Activated CD8-positive, alpha-beta memory T cell treated with anti-CD3 and anti-CD28 coated beads for 1 hour (primary cell): ENCODE data around the gene UBE2I.
A peak's percentile ranks its signal among the peaks of the same experiment; 100 is the strongest.

Source experiments
- DNase-seq, 2 donors: peaks; one replicate each; pipeline ENCODE4 v3.0.0-alpha.2; 2020; ENCODE audit warnings: low read depth in 1 of 2; ENCODE audit errors: extremely low read depth in 1 of 2

Gene UBE2I

GRCh38 chr16:1355591-1355990 lies 46.2 kb downstream of the UBE2I start:
- no peak for DNase-seq

DNA sequence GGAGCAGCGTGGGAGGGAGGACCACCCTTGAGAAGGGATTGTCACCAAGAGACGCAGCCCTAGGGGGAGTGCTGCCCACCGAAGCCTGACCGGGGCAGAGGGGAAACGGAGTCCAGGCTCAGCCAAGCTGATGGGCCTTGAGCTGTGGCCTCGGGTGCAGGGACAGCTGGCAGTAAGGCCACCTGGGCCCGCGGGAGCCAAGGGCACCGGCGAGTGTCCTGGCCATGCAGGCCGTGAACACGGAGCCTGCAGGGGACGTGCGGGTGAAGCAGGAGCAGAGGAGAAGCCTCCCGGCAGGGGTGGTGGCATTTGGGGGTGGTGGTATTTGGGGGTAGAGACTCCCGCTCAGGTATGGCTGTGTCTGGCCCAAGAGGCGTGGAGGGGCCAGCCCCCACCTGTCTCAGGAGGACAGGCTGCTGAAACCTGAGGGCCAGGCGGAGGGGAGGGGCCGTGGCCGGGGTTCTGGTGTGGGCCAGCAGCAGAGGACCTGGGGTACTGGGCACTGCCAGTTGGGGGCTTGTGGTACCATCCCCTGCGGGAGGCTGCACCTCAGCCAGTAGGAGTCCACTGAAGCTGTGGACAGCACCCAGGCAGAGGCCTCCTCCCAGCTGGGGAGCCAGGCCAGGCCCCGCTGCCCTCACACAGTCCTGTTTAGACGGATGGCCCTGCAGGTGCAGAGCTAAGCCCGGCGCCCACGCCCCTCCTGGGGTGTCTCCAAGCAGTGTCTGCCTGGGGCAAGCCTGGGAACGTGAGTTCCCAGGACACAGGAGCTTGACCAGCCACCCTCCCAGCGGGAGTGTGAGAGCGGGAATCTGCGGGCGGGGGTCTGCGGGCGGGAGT lies 46.8 kb downstream of the UBE2I start:
- no peak for DNase-seq

DNA sequence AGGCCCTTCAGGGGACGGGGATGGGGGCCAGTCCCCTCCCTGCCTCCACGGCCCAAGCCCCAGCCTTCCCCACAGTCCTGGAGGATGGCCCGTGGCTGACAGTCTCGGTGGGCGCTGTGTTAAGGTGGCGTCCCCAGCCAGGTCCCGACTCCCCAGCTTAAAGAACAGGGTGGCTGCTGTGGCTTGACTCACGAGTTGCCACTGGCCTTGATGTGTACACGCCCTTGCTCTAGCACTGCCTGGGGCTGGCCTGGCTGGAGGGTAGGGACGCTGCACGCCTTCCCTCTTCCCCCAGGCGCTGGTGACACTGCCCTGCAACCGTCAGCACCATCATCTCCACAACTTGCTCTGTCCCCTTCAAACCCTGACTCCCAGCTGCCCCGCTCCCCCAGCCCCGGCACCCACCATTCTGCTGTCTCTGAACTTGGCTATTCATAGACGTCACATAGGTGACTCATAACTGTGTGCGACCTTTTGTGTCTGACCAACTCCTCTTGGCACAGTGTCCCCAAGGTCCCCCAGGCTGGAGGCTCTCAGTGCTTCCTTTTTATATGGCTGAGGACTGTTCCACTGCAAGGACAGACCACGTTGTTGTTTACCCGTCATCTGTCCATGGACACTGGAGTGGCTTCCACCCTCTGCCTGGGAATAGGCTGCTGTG lies 48.6 kb downstream of the UBE2I start:
- no peak for DNase-seq

DNA sequence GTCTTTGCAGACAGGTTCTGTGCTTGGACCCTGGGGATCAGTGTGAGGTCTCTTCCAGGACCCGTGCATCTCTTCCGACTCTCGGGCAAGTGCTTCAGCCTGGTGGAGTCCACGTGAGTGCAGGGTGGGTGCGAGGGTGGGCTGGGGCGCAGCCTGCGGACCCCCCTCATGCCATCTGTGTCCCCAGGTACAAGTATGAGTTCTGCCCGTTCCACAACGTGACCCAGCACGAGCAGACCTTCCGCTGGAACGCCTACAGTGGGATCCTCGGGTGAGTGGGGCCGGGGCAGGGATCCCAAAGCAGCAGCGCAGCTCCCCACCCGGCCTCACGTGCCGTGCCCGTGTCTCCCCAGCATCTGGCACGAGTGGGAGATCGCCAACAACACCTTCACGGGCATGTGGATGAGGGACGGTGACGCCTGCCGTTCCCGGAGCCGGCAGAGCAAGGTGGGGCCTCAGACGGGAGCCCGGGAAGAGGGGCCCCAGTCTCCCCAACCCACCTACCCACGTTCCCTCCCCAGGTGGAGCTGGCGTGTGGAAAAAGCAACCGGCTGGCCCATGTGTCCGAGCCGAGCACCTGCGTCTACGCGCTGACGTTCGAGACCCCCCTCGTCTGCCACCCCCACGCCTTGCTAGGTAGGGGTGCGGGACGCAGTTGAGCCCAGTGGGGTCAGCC lies 52.4 kb downstream of the UBE2I start:
- no peak for DNase-seq

GRCh38 chr16:1362807-1363206 lies 53.4 kb downstream of the UBE2I start:
- DNase-seq = no peak

DNA sequence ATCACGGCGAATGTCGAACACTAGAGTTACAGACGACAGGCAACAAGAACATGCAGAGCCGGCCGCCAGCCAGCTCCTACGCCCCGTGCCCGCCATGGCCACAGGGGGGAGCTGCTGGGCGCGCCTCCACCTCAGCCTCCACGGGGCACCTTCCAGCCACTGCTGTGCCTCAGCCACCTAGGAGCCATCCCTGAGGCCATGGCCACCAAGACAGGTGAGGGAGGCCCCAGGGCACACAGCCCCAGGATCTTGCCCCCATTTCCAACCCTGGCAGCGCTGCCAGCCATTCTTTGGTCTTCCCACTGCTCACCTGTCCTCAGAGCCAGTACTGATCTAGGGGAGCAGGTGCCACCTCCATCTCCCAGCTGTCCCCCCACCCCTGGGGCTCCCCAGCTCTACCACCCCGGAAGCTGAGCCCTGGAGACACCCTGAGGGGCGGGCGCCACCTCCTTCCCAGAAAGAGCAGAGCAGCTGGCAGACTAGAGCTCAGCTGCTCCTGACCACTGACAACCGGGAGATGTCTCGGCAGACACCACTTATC lies 54.1 kb downstream of the UBE2I start:
- DNase-seq = peak in 1 of 2 donors; percentile 58

DNA sequence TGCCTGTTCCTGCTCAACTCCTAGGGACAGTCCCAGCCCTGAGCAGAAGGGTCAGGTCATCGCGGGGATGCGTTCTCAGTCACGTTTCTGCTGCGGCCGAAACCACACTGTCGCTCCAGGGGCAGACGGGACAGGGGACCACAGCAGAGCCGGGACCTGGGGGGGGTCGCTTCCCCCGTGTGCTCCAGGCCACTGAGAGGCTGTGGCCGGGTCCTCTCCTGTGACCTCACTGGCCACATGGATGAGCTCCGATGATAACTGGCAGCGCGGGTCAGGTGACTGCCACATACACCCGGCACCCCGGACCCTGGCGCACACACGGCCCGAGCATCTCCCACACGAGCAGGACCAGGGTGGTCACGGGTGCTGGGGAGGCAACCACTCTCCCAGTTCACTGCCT lies 55.1 kb downstream of the UBE2I start:
- DNase-seq = no peak

GRCh38 chr16:1366060-1366711 lies 56.8 kb downstream of the UBE2I start:
- no peak for DNase-seq

DNA sequence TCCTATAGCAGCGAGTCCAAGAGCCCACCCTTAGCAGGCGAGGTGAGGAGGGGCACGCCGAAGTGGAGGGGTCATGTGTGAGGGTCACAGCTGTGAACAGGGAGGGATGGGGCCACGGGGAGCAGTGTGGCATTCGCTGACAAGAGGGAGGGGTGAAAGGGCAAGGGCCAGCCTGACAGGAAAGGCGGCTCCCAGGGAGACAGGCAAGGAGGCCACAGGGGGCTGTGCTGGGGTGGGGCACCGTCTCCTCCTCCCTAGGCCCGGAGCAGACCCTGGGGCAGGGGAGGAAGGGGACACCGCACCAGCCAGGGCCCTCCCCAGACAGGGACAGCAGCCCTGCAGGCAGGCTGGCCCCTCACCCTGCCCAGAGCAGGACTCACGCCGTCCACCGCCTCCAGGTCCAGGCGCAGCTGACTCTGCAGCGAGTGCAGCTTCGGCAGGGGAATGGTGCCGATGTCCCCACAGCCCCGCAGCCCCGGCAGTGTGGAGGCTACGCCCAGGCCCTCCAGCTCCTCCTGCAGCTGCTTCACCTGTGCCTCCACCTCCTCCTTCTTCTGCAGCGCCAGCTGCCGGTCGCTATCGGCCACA lies 57.4 kb downstream of the UBE2I start:
- no peak for DNase-seq

GRCh38 chr16:1367486-1368174 lies 58.2 kb downstream of the UBE2I start:
- DNase-seq = no peak

DNA sequence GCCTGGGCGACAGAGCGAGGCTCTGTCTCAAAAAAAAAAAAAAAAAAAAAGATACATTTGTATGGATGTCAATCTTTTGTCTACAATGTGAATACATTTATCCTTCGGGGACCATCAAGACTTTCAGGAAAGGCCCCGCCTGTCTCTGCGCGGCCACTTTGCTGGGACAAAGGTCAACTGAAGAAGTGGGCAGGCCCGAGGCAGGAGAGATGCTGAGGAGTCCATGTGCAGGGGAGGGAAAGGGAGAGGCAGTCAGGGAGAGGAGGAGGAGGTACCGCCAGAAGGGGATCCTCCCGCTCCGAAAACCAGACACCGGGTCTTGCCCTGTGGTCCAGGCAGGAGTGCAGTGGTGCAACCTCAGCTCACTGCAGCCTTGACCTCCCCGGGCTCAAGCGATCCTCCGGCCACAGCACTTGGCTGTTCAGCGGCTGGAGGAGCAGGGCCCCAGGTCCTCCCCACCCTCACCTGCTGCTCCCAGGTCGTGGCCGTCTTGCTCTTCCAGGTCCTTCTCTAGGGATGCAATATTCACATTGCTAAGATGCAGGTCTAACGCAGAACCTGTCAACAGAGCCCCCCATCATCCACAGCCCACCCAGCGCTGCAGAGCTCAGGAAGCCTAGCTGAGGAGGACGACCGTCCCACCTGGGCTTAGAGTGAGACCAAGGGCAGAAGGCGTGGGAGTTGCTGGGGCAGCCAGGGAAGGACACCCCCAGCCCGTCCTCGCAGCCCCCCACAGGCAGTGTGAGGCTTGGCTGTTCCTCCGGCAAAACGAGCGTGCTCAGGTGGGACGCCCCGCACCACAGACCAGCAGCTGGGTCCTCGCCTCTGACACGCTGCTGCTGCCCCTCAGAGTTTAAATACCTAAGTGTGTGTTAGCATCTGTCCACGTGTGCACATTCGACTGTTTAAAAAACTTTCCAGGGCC lies 61.9 kb downstream of the UBE2I start:
- DNase-seq = no peak

- no peak for DNase-seq
Observed at GRCh38 chr16:1372292-1372950, 63.0 kb downstream of the UBE2I start.

GRCh38 chr16:1374418-1375297 lies 65.2 kb downstream of the UBE2I start:
- no peak for DNase-seq

DNA sequence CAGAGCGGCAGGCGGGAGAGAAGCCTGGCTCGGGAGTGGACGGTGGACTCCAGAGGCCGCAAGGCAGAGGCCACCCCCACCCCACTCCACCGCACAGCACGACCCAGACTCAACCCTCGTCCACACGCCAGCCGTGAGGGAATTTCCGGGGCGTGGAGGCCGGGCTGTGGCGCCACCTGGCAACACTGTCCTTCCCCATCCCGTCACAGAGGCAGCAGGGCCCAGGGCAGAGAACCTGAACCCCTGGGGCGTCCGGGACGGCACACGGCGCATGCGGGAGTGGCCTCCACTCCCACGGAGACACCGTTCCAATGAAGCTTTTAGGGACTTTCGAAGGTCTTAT lies 65.8 kb downstream of the UBE2I start:
- no peak for DNase-seq

GRCh38 chr16:1375741-1376410 lies 66.4 kb downstream of the UBE2I start:
- no peak for DNase-seq
